H1 (cell line): Measurements from ENCODE around the gene NDUFB6. TPM values are rescaled to one million over a fixed set of nuclear protein-coding genes. Genes with fewer than 3 reads are reported as not detected.

Experiments used
- CTCF ChIA-PET: fragments of 300-600 bp; sonication (Branson Sonifier 250); formaldehyde crosslinking; loops from one replicate; lab custom pipeline; 2021; ENCODE audit not compliant: partially characterized antibody; lab: Charles Lee
- POLR2A ChIA-PET: fragments of 300-600 bp; sonication (Branson Sonifier 250); formaldehyde crosslinking; loops from one replicate; lab custom pipeline; 2021; ENCODE audit warnings: inconsistent platforms; ENCODE audit not compliant: partially characterized antibody; lab: Charles Lee
- DNase-seq, 2 experiments: peaks; one replicate each; pipeline versions ENCODE4 v3.0.0 to v3.0.0-alpha.2; 2010 to 2022; ENCODE audit warnings: low spot score in 2 of 2, low read depth in 1 of 2, mixed read lengths in 1 of 2
- FAIRE-seq: peaks from 2 replicates; lab custom pipeline; 2011; peaks lifted over from hg19 to GRCh38; lab: Jason Lieb, UNC
- H2AFZ ChIP-seq: 2 replicates; pipeline ENCODE4 v1.8.1; 2012; ENCODE audit warnings: low read length, inconsistent platforms
- H2AK5ac ChIP-seq: 2 replicates; pipeline ENCODE4 v1.6.1; 2013; ENCODE audit warnings: low read depth, low read length
- H2BK120ac ChIP-seq: replicated peaks from 2 replicates; pipeline ENCODE3; 2013; ENCODE audit warnings: low read depth, low read length, inconsistent platforms
- H2BK12ac ChIP-seq: 2 replicates; pipeline ENCODE4 v1.6.1; 2013; ENCODE audit warnings: low read depth, low read length
- H2BK15ac ChIP-seq: 2 replicates; pipeline ENCODE4 v1.6.1; 2013; ENCODE audit warnings: low read length
- H2BK20ac ChIP-seq: 2 replicates; pipeline ENCODE4 v1.6.1; 2013; ENCODE audit warnings: low read length
- H2BK5ac ChIP-seq: 2 replicates; pipeline ENCODE4 v1.6.1; 2013; ENCODE audit warnings: low read depth, low read length
- H3K14ac ChIP-seq: 2 replicates; pipeline ENCODE4 v1.6.1; 2013; ENCODE audit warnings: inconsistent platforms; ENCODE audit not compliant: insufficient read length
- H3K18ac ChIP-seq: 2 replicates; pipeline ENCODE4 v1.6.1; 2013; ENCODE audit warnings: low read length; ENCODE audit errors: extremely low read depth
- H3K23ac ChIP-seq: 2 replicates; pipeline ENCODE4 v1.6.1; 2013; ENCODE audit warnings: inconsistent platforms; ENCODE audit not compliant: insufficient read length
- H3K23me2 ChIP-seq: 2 replicates; pipeline ENCODE4 v1.6.1; 2013; ENCODE audit warnings: low read depth, low read length
- H3K27ac ChIP-seq: 2 replicates; pipeline ENCODE4 v1.6.1; 2011; ENCODE audit warnings: low read depth, low read length, inconsistent platforms
- H3K27me3 ChIP-seq, 4 experiments: replicated peaks in 1 of 4; 1 replicate in 1 of 4; 2 replicates in 3 of 4; pipeline versions ENCODE4 v1.6.1 to v1.8.1; 2011 to 2013; ENCODE audit warnings: low read length in 3 of 4, mild to moderate bottlenecking in 3 of 4, inconsistent platforms in 2 of 4, mixed read lengths in 2 of 4, moderate library complexity in 1 of 4; ENCODE audit not compliant: control insufficient read depth in 3 of 4, insufficient read depth in 3 of 4; ENCODE audit errors: extremely low read depth in 1 of 4
- H3K36me3 ChIP-seq, 4 experiments: 2 replicates each; pipeline versions ENCODE4 v1.6.1 to v1.8.1; 2011 to 2013; ENCODE audit warnings: mild to moderate bottlenecking in 4 of 4, low read length in 3 of 4, moderate library complexity in 2 of 4, control low read depth in 1 of 4, inconsistent platforms in 1 of 4; ENCODE audit not compliant: insufficient read depth in 4 of 4, control insufficient read depth in 2 of 4
- H3K4ac ChIP-seq: replicated peaks from 2 replicates; pipeline ENCODE3; 2013; ENCODE audit warnings: low read length, low read depth, mixed read lengths, inconsistent platforms; ENCODE audit not compliant: insufficient read length
- H3K4me1 ChIP-seq, 4 experiments: replicated peaks in 1 of 4; 1 replicate in 1 of 4; 2 replicates in 3 of 4; pipeline versions ENCODE4 v1.6.1 to v1.8.1; 2011 to 2013; ENCODE audit warnings: low read length in 3 of 4, inconsistent platforms in 2 of 4, mixed read lengths in 1 of 4; ENCODE audit not compliant: insufficient read depth in 4 of 4, control insufficient read depth in 3 of 4
- H3K4me2 ChIP-seq, 2 experiments: 2 replicates each; pipeline versions ENCODE4 v1.6.1 to v1.8.1; 2011 to 2013; ENCODE audit warnings: low read depth in 2 of 2, low read length in 2 of 2, control low read depth in 1 of 2, inconsistent platforms in 1 of 2, mild to moderate bottlenecking in 1 of 2; ENCODE audit not compliant: insufficient read depth in 1 of 2
- H3K4me3 ChIP-seq, 4 experiments: fragments of 200-600, 300-600 bp in 1 of 4; sonication (generic), shearing (Covaris generic), sonication (Bioruptor Twin) in 1 of 4; 2 replicates each; pipeline versions ENCODE4 v1.5.1 to v1.8.1; 2011 to 2016; ENCODE audit warnings: low read length in 4 of 4, low read depth in 3 of 4, control low read depth in 2 of 4, inconsistent platforms in 2 of 4, mild to moderate bottlenecking in 2 of 4, mixed read lengths in 1 of 4, moderate library complexity in 1 of 4; ENCODE audit not compliant: insufficient read depth in 2 of 4; ENCODE audit errors: extremely low read depth in 1 of 4
- H3K56ac ChIP-seq: replicated peaks from 2 replicates; pipeline ENCODE3; 2013; ENCODE audit warnings: low read depth, mild to moderate bottlenecking, mixed read lengths, low read length, inconsistent platforms; ENCODE audit not compliant: insufficient read length
- H3K79me1 ChIP-seq: 2 replicates; pipeline ENCODE4 v1.6.1; 2013; ENCODE audit warnings: low read depth, low read length, control low read depth
- H3K79me2 ChIP-seq, 2 experiments: 2 replicates each; pipeline versions ENCODE4 v1.6.1 to v1.8.1; 2012 to 2013; ENCODE audit warnings: low read length in 2 of 2, mild to moderate bottlenecking in 2 of 2, inconsistent platforms in 1 of 2; ENCODE audit not compliant: insufficient read depth in 2 of 2, control insufficient read depth in 1 of 2
- H3K9ac ChIP-seq, 4 experiments: replicated peaks in 1 of 4; 1 replicate in 1 of 4; 2 replicates in 3 of 4; pipeline versions ENCODE4 v1.6.1 to v1.8.1; 2011 to 2013; ENCODE audit warnings: low read depth in 3 of 4, low read length in 3 of 4, control low read depth in 2 of 4, mild to moderate bottlenecking in 2 of 4, moderate library complexity in 2 of 4, inconsistent platforms in 1 of 4; ENCODE audit errors: extremely low read depth in 1 of 4
- H3K9me3 ChIP-seq, 2 experiments: 2 replicates each; pipeline versions ENCODE4 v1.6.1 to v1.8.1; 2012 to 2013; ENCODE audit warnings: mild to moderate bottlenecking in 2 of 2, moderate library complexity in 2 of 2, control low read depth in 1 of 2, inconsistent platforms in 1 of 2, low read depth in 1 of 2, low read length in 1 of 2, mixed read lengths in 1 of 2; ENCODE audit not compliant: insufficient read depth in 2 of 2
- H4K20me1 ChIP-seq, 2 experiments: replicated peaks in 1 of 2; 2 replicates each; pipeline versions ENCODE3 to v1.8.1; 2011 to 2013; ENCODE audit warnings: inconsistent platforms in 2 of 2, low read length in 2 of 2, mild to moderate bottlenecking in 1 of 2; ENCODE audit not compliant: insufficient read depth in 2 of 2, control insufficient read depth in 1 of 2
- H4K5ac ChIP-seq: 2 replicates; pipeline ENCODE4 v1.6.1; 2013; ENCODE audit warnings: low read length, low read depth, mixed read lengths, inconsistent platforms; ENCODE audit not compliant: insufficient read length
- H4K8ac ChIP-seq: 2 replicates; pipeline ENCODE4 v1.8.0; 2013; ENCODE audit warnings: mild to moderate bottlenecking, moderate library complexity, low read length, inconsistent platforms; ENCODE audit not compliant: insufficient read depth; ENCODE audit errors: extremely low read depth
- H4K91ac ChIP-seq: replicated peaks from 2 replicates; pipeline ENCODE3; 2013; ENCODE audit warnings: low read length, mixed read lengths, inconsistent platforms; ENCODE audit not compliant: insufficient read length
- CHD1 ChIP-seq: IDR thresholded peaks from 2 replicates; pipeline ENCODE4 v1.6.1; 2012; ENCODE audit warnings: low read depth, low read length, improper control_type of control experiment
- EGR1 ChIP-seq: IDR thresholded peaks from 2 replicates; pipeline ENCODE4 v1.6.1; 2011; ENCODE audit warnings: low read depth, low read length, borderline replicate concordance
- JUN ChIP-seq: IDR thresholded peaks from 2 replicates; pipeline ENCODE4 v1.6.1; 2011; ENCODE audit warnings: low read depth, mild to moderate bottlenecking, improper control_type of control experiment, low read length
- POLR2AphosphoS5 ChIP-seq: IDR thresholded peaks from 2 replicates; pipeline ENCODE4 v1.6.1; 2011; ENCODE audit warnings: low read depth, low read length
- POU5F1 ChIP-seq: IDR thresholded peaks from 2 replicates; pipeline ENCODE4 v1.6.1; 2011; ENCODE audit warnings: low read depth, mild to moderate bottlenecking, low read length, moderate library complexity
- RFX5 ChIP-seq: IDR thresholded peaks from 2 replicates; pipeline ENCODE4 v1.6.1; 2011; ENCODE audit warnings: low read depth, low read length, improper control_type of control experiment, borderline replicate concordance
- SAP30 ChIP-seq: fragments of 300-600 bp; sonication (generic); IDR thresholded peaks from 2 replicates; pipeline ENCODE4 v1.7.1; 2012; ENCODE audit warnings: low read length, moderate library complexity, mild to moderate bottlenecking, inconsistent platforms; ENCODE audit not compliant: insufficient read depth, insufficient replicate concordance
- SIX5 ChIP-seq: IDR thresholded peaks from 2 replicates; pipeline ENCODE4 v1.6.1; 2011; ENCODE audit warnings: mild to moderate bottlenecking, low read depth, low read length
- SP1 ChIP-seq: IDR thresholded peaks from 2 replicates; pipeline ENCODE4 v1.6.1; 2011; ENCODE audit warnings: low read depth, low read length
- SP4 ChIP-seq: IDR thresholded peaks from 2 replicates; pipeline ENCODE4 v1.6.1; 2012; ENCODE audit warnings: low read length, inconsistent platforms
- SUZ12 ChIP-seq: fragments of 200-600 bp; sonication (generic); IDR thresholded peaks from 2 replicates; pipeline ENCODE4 v1.6.1; 2012; ENCODE audit warnings: mild to moderate bottlenecking, inconsistent platforms, low read length, moderate library complexity, mixed read lengths
- WGBS, 2 experiments: shearing (Covaris generic) in 1 of 2; methylation state at CpG; one replicate each; pipeline versions ENCODE4 v1.1.6 to v1.1.7; 2013 to 2015; ENCODE audit warnings: low lambda C conversion rate in 2 of 2, mixed read lengths in 2 of 2, inconsistent platforms in 1 of 2, low coverage in 1 of 2, missing lambda C conversion rate in 1 of 2; ENCODE audit not compliant: insufficient replicate concordance in 2 of 2, insufficient coverage in 1 of 2, insufficient read length in 1 of 2; ENCODE audit errors: extremely low coverage in 1 of 2, missing lambda C conversion rate in 1 of 2; 5-methylcytosine and 5-hydroxymethylcytosine counted together
- polyA plus RNA-seq, 7 experiments: library from polyadenylated mRNA; depleted of rRNA in 3 of 7; stranded (reverse) in 5 of 7; unstranded in 2 of 7; fragments of >200 nt in 5 of 7; fragments of 200-250 nt in 2 of 7; gene quantifications; 1 replicate in 5 of 7; 2 replicates in 1 of 7; 4 replicates in 1 of 7; pipeline versions ENCODE4 v1.2.1 to v1.2.3, GENCODE V29; 2011 to 2013; ENCODE audit warnings: missing spikeins in 2 of 7, mixed read lengths in 2 of 7
- total RNA-seq: library from RNA; stranded (reverse); fragmentation: NEBNext Ultra II Directional; extraction: Animal tissue kit (Norgen Biotek cat#: 25700); gene quantifications from 2 replicates; pipeline ENCODE4 v1.2.1, GENCODE V29; 2021
- TF ChIP-seq, protein P1 (sequence below): IDR thresholded peaks from 2 replicates; pipeline ENCODE4 v1.6.1; 2011; ENCODE audit warnings: low read depth, mild to moderate bottlenecking, low read length; ENCODE audit not compliant: insufficient read depth

Gene NDUFB6
- total and polyA plus RNA-seq, 2 of the 8 experiments (the other 6 are each of a cell fraction or from before 2014, with no cell fraction given): 55.8 to 61.4 TPM

DNA sequence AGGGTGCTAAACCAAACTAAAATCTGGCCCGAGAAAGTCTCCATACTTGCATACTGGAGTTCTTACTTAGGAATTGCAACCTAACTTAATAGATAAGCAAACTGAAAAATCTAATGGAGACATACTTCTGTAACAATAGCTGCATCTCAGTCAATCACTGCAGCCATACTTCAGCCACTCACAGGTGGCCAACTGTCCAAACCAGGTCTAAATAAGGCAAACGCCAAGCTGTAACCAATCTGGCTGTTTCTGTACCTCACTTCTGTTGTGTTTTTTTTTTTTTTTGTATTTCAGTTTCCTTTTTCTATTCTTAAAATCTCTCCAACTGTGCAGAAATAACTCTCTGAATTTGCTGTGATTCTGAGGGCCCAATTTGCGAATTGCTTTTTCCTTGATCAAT is 4.4 kb upstream of the NDUFB6 start:
- CTCF ChIA-PET: interaction anchor here (7.4 to 12.2 kb wide), 2 partner anchors 13 to 199 kb away, joined by 70 to 248 read pairs; no protein-coding TSS in a partner anchor
- no peak overlapping the region for H2AFZ ChIP-seq
- TF ChIP-seq SP1 (no peak), EGR1 (no peak), SUZ12 (no peak), POU5F1 (no peak), SAP30 (no peak), POLR2AphosphoS5 (no peak), CHD1 (no peak), JUN (no peak), RFX5 (no peak), SP4 (no peak), SIX5 (no peak)
- TF ChIP-seq, protein P1, sequence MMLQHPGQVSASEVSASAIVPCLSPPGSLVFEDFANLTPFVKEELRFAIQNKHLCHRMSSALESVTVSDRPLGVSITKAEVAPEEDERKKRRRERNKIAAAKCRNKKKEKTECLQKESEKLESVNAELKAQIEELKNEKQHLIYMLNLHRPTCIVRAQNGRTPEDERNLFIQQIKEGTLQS: no peak

More for the DNA sequence above, 4.4 kb upstream of the NDUFB6 start:
- H2BK5ac ChIP-seq: no peak overlapping the region
- no peak overlapping the region for H3K9ac ChIP-seq
- WGBS, 2 experiments: 85% methylated on average over 3 of the region's 3 CpGs; no CpG with 5 or more reads in 1 of the 2 experiments
- no peak overlapping the region for H3K23ac ChIP-seq
- DNase-seq (no peak), FAIRE-seq (no peak)
- no peak overlapping the region for H2BK12ac ChIP-seq
- H2BK15ac ChIP-seq: no peak overlapping the region
- no peak overlapping the region for H2AK5ac ChIP-seq
- H3K18ac ChIP-seq: no peak overlapping the region
- H4K91ac ChIP-seq: no peak overlapping the region
- POLR2A ChIA-PET: no interaction called here
- H3K4me2 ChIP-seq: no peak overlapping the region
- no peak overlapping the region for H3K4ac ChIP-seq
- H3K79me1 ChIP-seq: no peaks in the 10 kb centered on the region
- peaks cover 0 to 3% of the 10 kb centered on the region in 2 experiments; a peak in 2 of 4 replicates for H3K79me2 ChIP-seq
- H2BK120ac ChIP-seq: no peak overlapping the region
- no peak overlapping the region for H3K4me3 ChIP-seq
- H2BK20ac ChIP-seq: no peak overlapping the region
- no peaks in the 10 kb centered on the region for H4K20me1 ChIP-seq
- H3K23me2 ChIP-seq: peaks cover 6% of the 10 kb centered on the region
- H3K4me1 ChIP-seq: peaks cover 0 to 4% (median 0%) of the 10 kb centered on the region in 4 experiments; a peak in 1 of 7 replicates
- H3K9me3 ChIP-seq: no peaks in the 10 kb centered on the region
- no peak overlapping the region for H4K8ac ChIP-seq
- no peak overlapping the region for H3K27ac ChIP-seq
- no peak overlapping the region for H4K5ac ChIP-seq
- no peak overlapping the region for H3K14ac ChIP-seq
- no peaks in the 10 kb centered on the region for H3K27me3 ChIP-seq
- no peaks in the 10 kb centered on the region for H3K36me3 ChIP-seq
- H3K56ac ChIP-seq: no peak overlapping the region
